ENCODE data around the gene PLCB1. TPM values are rescaled to one million over a fixed set of nuclear protein-coding genes. Genes with fewer than 3 reads are reported as not detected.
"Not testable (repeated sequence)": the region's sequence is repeated elsewhere in the genome, so short reads cannot be mapped to it uniquely, and the experiment has no call there.

PLCB1 gene
- total RNA-seq, 3 donors from 2014 or later = 7.2 to 50.7 (median 8.8) TPM

DNA sequence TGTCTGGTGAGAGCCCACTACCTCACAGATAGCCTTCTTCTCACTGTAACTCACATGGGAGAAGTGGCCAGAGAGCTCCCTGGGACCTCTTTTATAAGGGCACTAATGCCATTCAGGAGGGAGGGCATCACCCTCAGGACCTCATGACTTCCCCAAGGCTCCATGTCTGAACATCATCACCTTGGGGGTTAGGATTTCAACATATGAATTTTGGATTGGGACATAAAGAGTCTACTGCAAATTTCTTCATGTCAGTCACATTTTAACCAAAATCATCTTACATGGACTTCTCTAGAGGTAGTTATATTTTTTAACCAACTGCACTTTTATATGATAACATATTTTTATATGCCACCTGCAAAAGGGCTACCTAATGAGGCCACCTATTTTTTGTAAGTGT is 324.7 kb downstream of the PLCB1 start:
- H3K36me3 ChIP-seq (ENCODE audit: low read depth) = no peaks in the 10 kb centered on the region
- TF ChIP-seq, protein P1, sequence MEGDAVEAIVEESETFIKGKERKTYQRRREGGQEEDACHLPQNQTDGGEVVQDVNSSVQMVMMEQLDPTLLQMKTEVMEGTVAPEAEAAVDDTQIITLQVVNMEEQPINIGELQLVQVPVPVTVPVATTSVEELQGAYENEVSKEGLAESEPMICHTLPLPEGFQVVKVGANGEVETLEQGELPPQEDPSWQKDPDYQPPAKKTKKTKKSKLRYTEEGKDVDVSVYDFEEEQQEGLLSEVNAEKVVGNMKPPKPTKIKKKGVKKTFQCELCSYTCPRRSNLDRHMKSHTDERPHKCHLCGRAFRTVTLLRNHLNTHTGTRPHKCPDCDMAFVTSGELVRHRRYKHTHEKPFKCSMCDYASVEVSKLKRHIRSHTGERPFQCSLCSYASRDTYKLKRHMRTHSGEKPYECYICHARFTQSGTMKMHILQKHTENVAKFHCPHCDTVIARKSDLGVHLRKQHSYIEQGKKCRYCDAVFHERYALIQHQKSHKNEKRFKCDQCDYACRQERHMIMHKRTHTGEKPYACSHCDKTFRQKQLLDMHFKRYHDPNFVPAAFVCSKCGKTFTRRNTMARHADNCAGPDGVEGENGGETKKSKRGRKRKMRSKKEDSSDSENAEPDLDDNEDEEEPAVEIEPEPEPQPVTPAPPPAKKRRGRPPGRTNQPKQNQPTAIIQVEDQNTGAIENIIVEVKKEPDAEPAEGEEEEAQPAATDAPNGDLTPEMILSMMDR (IDR thresholded peaks at IDR 0.05) = no peak
- H3K4me1 ChIP-seq (ENCODE audit: low read depth) = no peaks in the 10 kb centered on the region
- no peak for DNase-seq
- intact Hi-C loops (cut with DNase I, micrococcal nuclease) = no loop called here
- no peak for ATAC-seq
- no peak overlapping the region for H3K4me3 ChIP-seq
- H3K9me3 ChIP-seq = no peaks in the 10 kb centered on the region

DNA sequence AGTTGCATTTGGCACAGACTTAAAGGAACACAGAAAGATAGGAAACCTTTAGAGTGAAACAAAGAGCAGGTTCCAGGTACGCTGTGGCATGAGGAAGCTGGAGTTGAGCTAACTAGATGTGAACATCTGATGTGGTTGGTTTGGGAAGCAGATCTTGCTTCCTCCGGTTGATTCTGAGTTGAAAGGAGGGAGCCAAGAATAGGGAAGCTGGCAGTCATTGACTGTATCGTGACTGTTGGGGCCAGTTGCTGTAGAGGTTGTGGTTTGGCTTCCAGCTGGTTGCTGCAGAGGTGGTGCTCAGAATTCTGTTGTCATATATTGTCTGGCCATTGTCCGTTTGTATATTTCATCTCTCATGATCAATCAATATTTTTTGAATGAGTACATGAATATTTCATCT is 325.9 kb downstream of the PLCB1 start:
- no peak overlapping the region for H3K4me3 ChIP-seq
- intact Hi-C loops (cut with DNase I, micrococcal nuclease) = no loop called here
- DNase-seq (no peak), ATAC-seq (no peak)
- H3K9me3 ChIP-seq = no peaks in the 10 kb centered on the region
- H3K4me1 ChIP-seq (ENCODE audit: low read depth) = no peaks in the 10 kb centered on the region
- TF ChIP-seq, protein P1 (IDR thresholded peaks at IDR 0.05) = no peak
- H3K36me3 ChIP-seq (ENCODE audit: low read depth) = no peaks in the 10 kb centered on the region

DNA sequence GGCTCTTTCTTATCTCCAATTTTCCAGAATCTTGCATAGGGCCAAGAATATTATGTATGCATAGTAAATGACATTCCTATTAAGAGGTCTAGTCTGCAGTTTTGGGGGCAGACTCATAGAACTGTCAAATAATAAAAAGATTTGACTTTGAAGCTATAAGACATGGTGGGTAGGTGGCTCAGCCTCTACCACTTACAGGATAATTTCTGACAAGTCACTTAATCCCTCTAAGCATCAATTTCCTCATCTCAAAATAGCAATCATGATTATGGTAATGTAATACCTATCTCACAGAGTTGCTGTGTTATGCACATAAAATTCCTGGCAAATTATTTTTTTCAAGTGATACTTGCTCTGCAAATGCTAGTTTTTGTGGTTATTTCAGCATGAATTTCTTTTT is 329.1 kb downstream of the PLCB1 start:
- intact Hi-C loops (cut with DNase I, micrococcal nuclease) = no loop called here
- Histone ChIP-seq H3K36me3 (ENCODE audit: low read depth) (no peaks in the 10 kb centered on the region), H3K4me3 (no peak overlapping the region), H3K4me1 (ENCODE audit: low read depth) (no peaks in the 10 kb centered on the region), H3K9me3 (no peaks in the 10 kb centered on the region)
- DNase-seq = no peak
- TF ChIP-seq, protein P1 (IDR thresholded peaks at IDR 0.05) = no peak
- ATAC-seq = no peak

DNA sequence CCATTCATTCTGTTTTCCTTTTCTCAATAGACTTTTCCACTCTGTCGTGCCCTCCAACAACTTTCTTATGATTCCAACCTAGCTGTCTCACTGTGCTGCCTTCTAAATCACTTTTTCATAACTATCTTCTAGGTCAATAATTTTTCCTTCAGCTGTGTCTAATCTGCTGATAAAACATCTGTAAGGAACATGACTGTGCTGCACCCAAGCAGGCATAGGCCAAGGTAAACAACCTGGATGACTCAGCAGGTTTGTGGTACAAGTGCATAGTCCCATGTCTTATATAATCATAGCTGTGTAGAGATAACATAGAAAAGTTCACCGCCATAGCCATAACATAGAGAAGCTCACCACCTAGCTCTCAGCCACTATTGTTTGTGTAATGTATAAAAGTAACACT is 332.3 kb downstream of the PLCB1 start:
- no peaks in the 10 kb centered on the region for H3K9me3 ChIP-seq
- TF ChIP-seq, protein P1 (IDR thresholded peaks at IDR 0.05) = no peak
- no peaks in the 10 kb centered on the region for H3K36me3 ChIP-seq (ENCODE audit: low read depth)
- ATAC-seq (peak; percentile 57), DNase-seq (no peak)
- H3K4me3 ChIP-seq = no peak overlapping the region
- no peaks in the 10 kb centered on the region for H3K4me1 ChIP-seq (ENCODE audit: low read depth)
- intact Hi-C loops (cut with DNase I, micrococcal nuclease) = no loop called here

DNA sequence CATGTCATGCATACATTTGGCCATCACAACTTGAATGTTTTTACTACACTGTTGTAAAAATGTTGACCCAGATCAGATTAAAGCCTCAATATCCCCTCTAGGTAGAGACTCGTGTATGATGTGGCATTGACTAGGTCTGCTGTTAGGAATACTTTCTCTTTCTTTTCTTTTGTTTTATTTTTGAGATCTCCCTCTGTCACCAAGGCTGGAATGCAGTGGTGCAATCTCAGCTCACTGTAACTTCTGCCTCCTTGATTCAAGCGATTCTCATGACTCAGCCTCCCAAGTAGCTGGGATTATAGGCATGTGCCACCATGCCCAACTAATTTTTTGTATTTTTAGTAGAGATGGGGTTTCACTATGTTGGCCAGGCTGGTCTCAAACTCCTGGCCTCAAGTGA is 334.7 kb downstream of the PLCB1 start:
- intact Hi-C loops (cut with DNase I, micrococcal nuclease); H3K4me1 ChIP-seq (ENCODE audit: low read depth); DNase-seq; H3K4me3 ChIP-seq; ATAC-seq; H3K36me3 ChIP-seq (ENCODE audit: low read depth); H3K9me3 ChIP-seq: not testable (repeated sequence)

DNA sequence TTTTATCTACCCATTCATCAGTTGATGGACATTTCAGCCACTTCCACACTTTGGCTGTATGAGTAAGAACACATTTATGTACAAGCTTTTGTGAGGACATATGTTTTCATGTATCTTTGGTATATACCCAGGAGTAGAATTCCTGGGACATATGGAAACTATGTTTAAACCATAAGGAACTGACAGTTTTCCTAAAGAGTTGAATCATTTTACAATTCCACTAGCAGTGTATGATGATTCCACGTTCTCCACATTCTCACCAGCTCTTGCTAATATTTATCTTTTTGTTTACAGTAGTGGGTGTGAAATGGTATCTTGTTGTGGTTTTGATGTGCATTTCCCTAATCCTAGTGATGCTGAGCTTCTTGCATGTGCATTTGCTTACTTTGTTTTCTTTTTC is 338.1 kb downstream of the PLCB1 start:
- H3K9me3 ChIP-seq = no peaks in the 10 kb centered on the region
- TF ChIP-seq, protein P1 (IDR thresholded peaks at IDR 0.05) = no peak
- no peak for DNase-seq
- H3K36me3 ChIP-seq (ENCODE audit: low read depth) = no peaks in the 10 kb centered on the region
- ATAC-seq = no peak
- intact Hi-C loops (cut with DNase I, micrococcal nuclease) = no loop called here
- no peaks in the 10 kb centered on the region for H3K4me1 ChIP-seq (ENCODE audit: low read depth)
- H3K4me3 ChIP-seq = no peak overlapping the region

Data from mucosa of descending colon (tissue), 3 donors.